H1 (cell line): Measurements from ENCODE around the gene MROH7. TPM values are rescaled to one million over a fixed set of nuclear protein-coding genes. Genes with fewer than 3 reads are reported as not detected.

Source experiments
- ATF3 ChIP-seq: IDR thresholded peaks from 2 replicates; pipeline ENCODE4 v1.6.1; 2011; ENCODE audit warnings: low read depth, mild to moderate bottlenecking, low read length; ENCODE audit not compliant: insufficient read depth
- CBX8 ChIP-seq: fragments of 300-800, 300-1000 bp; sonication (generic); IDR thresholded peaks from 2 replicates; pipeline ENCODE4 v1.7.1; 2016; ENCODE audit warnings: low read depth, low read length, borderline replicate concordance
- HDAC2 ChIP-seq, 2 experiments: fragments of 300-600 bp in 1 of 2; sonication (generic) in 1 of 2; IDR thresholded peaks; 2 replicates each; pipeline ENCODE4 v1.6.1; 2011 to 2012; ENCODE audit warnings: low read depth in 2 of 2, low read length in 2 of 2, mild to moderate bottlenecking in 2 of 2, moderate library complexity in 2 of 2, borderline replicate concordance in 1 of 2, inconsistent platforms in 1 of 2
- HDAC6 ChIP-seq: IDR thresholded peaks from one replicate; pipeline ENCODE4 v1.7.1; 2012; ENCODE audit warnings: low read depth, mild to moderate bottlenecking, inconsistent platforms, low read length, moderate library complexity
- PHF8 ChIP-seq: fragments of 200-600 bp; sonication (generic); conservative IDR thresholded peaks from 2 replicates; pipeline ENCODE4 v1.7.1; 2012; ENCODE audit warnings: low read depth, mild to moderate bottlenecking, inconsistent platforms, low read length, moderate library complexity
- SIX5 ChIP-seq: IDR thresholded peaks from 2 replicates; pipeline ENCODE4 v1.6.1; 2011; ENCODE audit warnings: mild to moderate bottlenecking, low read depth, low read length
- polyA plus RNA-seq, 7 experiments: library from polyadenylated mRNA; depleted of rRNA in 3 of 7; stranded (reverse) in 5 of 7; unstranded in 2 of 7; fragments of >200 nt in 5 of 7; fragments of 200-250 nt in 2 of 7; gene quantifications; 1 replicate in 5 of 7; 2 replicates in 1 of 7; 4 replicates in 1 of 7; pipeline versions ENCODE4 v1.2.1 to v1.2.3, GENCODE V29; 2011 to 2013; ENCODE audit warnings: missing spikeins in 2 of 7, mixed read lengths in 2 of 7
- total RNA-seq: library from RNA; stranded (reverse); fragmentation: NEBNext Ultra II Directional; extraction: Animal tissue kit (Norgen Biotek cat#: 25700); gene quantifications from 2 replicates; pipeline ENCODE4 v1.2.1, GENCODE V29; 2021

MROH7 gene
- total and polyA plus RNA-seq, 2 of the 8 experiments (the other 6 are each of a cell fraction or from before 2014, with no cell fraction given), result 0.07 to 0.20 TPM

GRCh38 chr1:54750596-54750995, 109.0 kb downstream of the MROH7 start (continued):
- TF ChIP-seq PHF8, result no peak
- no peak for TF ChIP-seq CBX8
- TF ChIP-seq SIX5, result no peak
- TF ChIP-seq ATF3, result no peak
- no peak for TF ChIP-seq HDAC6
- TF ChIP-seq HDAC2 (IDR thresholded peaks at IDR 0.05; ENCODE audit: borderline replicate concordance in 1 of 2, low read depth in 2 of 2, low read length in 2 of 2), result no peak
